H7 (cell line): Measurements from ENCODE around the gene TNXB. TPM values are rescaled to one million over a fixed set of nuclear protein-coding genes. Genes with fewer than 3 reads are reported as not detected.
"Not testable (repeated sequence)": the region's sequence is repeated elsewhere in the genome, so short reads cannot be mapped to it uniquely, and the experiment has no call there.

ENCODE experiments used
- DNase-seq: peaks from one replicate; pipeline ENCODE4 v3.0.0; 2012
- H3K27me3 ChIP-seq: 2 replicates; pipeline ENCODE4 v1.6.0; 2011; ENCODE audit warnings: mild to moderate bottlenecking, low read length; ENCODE audit not compliant: control insufficient read depth, insufficient read depth
- H3K36me3 ChIP-seq: replicated peaks from 2 replicates; pipeline ENCODE4 v1.5.1; 2011; ENCODE audit warnings: low read length; ENCODE audit not compliant: control insufficient read depth, insufficient read depth
- H3K4me3 ChIP-seq: 2 replicates; pipeline ENCODE4 v1.5.1; 2011; ENCODE audit warnings: low read depth, mild to moderate bottlenecking, control low read depth, low read length, moderate library complexity; ENCODE audit not compliant: insufficient read depth
- total RNA-seq: library from RNA; depleted of rRNA; stranded (reverse); fragments of >200 nt; shearing (Covaris generic); gene quantifications from 2 replicates; pipeline ENCODE4 v1.2.3, GENCODE V29; 2014

TNXB gene
- total RNA-seq, 1 experiment from 2014 or later, result 4.4 TPM

DNA sequence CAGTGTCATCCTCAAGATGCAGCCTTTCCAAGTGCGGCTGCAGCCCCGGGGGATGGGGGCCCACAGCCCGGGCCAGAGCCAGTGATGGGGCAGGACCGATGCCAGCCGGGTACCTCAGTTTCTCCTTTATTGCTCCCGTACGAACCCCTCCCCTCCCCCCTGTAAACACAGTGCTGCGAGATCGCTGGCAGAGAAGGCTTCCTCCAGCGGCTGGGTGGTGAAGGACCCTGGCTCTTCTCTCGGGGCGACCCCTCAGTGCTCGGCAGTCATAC lies 68.2 kb downstream of the TNXB start:
- not testable (repeated sequence) for H3K4me3 ChIP-seq, H3K27me3 ChIP-seq, DNase-seq, H3K36me3 ChIP-seq

DNA sequence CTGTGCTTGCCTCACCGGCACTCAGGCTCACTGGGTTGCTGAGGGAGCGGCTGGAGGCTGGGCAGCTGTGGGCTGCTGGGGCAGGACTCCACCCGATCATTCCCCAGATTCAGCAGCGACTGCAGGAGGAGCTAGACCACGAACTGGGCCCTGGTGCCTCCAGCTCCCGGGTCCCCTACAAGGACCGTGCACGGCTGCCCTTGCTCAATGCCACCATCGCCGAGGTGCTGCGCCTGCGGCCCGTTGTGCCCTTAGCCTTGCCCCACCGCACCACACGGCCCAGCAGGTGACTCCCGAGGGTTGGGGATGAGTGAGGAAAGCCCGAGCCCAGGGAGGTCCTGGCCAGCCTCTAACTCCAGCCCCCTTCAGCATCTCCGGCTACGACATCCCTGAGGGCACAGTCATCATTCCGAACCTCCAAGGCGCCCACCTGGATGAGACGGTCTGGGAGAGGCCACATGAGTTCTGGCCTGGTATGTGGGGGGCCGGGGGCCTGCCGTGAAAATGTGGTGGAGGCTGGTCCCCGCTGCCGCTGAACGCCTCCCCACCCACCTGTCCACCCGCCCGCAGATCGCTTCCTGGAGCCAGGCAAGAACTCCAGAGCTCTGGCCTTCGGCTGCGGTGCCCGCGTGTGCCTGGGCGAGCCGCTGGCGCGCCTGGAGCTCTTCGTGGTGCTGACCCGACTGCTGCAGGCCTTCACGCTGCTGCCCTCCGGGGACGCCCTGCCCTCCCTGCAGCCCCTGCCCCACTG lies 68.7 kb downstream of the TNXB start:
- H3K36me3 ChIP-seq, H3K27me3 ChIP-seq, DNase-seq, H3K4me3 ChIP-seq: not testable (repeated sequence)

GRCh38 chr6:32039321-32040274 lies 69.5 kb downstream of the TNXB start:
- DNase-seq, H3K4me3 ChIP-seq, H3K27me3 ChIP-seq, H3K36me3 ChIP-seq: not testable (repeated sequence)

DNA sequence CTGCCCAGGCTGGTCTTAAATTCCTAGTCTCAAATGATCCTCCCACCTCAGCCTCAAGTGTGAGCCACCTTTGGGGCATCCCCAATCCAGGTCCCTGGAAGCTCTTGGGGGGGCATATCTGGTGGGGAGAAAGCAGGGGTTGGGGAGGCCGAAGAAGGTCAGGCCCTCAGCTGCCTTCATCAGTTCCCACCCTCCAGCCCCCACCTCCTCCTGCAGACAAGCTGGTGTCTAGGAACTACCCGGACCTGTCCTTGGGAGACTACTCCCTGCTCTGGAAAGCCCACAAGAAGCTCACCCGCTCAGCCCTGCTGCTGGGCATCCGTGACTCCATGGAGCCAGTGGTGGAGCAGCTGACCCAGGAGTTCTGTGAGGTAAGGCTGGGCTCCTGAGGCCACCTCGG lies 70.3 kb downstream of the TNXB start:
- H3K27me3 ChIP-seq, H3K36me3 ChIP-seq, H3K4me3 ChIP-seq, DNase-seq: not testable (repeated sequence)

DNA sequence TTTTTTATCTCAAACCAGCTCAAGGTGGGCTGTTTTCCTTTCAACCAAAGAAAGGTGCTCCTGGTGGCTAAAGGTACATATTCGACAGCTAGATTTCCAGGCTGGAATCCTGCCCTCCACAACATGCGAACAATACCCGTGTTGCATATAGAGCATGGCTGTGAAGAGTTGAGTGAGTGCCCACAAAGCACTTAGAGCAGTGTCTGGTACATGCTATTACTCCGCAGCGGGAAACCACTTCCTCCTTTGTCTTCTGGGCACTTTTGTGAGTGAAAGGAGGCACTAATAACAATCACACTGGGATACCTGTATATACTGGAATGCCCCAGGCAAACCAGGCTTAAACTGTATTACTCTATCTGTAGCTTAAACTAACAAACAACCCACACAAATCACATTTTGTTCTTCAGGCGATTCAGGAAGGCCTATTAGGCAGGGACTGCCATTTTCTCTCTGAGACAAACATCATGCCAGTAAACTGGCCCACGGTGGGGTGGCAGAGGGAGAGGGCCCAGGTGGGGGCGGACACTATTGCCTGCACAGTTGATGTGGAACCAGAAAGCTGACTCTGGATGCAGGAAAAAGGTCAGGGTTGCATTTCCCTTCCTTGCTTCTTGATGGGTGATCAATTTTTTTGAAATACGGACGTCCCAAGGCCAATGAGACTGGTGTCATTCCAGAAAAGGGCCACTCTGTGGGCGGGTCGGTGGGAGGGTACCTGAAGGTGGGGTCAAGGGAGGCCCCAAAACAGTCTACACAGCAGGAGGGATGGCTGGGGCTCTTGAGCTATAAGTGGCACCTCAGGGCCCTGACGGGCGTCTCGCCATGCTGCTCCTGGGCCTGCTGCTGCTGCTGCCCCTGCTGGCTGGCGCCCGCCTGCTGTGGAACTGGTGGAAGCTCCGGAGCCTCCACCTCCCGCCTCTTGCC lies 71.3 kb downstream of the TNXB start, which contains the start of gene CYP21A2:
CYP21A2 (plus strand) TSS at position 818 of the 927 bp plus-strand sequence; CDS start at position 826, 8 bp downstream.
- DNase-seq, H3K4me3 ChIP-seq, H3K36me3 ChIP-seq: not testable (repeated sequence)

GRCh38 chr6:32037136-32037535 lies 72.0 kb downstream of the TNXB start:
- not testable (repeated sequence) for H3K36me3 ChIP-seq, DNase-seq, H3K4me3 ChIP-seq, H3K27me3 ChIP-seq

More for the DNA sequence above, 71.3 kb downstream of the TNXB start, which contains the start of gene CYP21A2:
- not testable (repeated sequence) for H3K27me3 ChIP-seq

- not testable (repeated sequence) for H3K4me3 ChIP-seq, H3K27me3 ChIP-seq, DNase-seq, H3K36me3 ChIP-seq
Observed at GRCh38 chr6:32035283-32036013, 73.7 kb downstream of the TNXB start.

GRCh38 chr6:32029553-32029952 lies 79.6 kb downstream of the TNXB start:
- not testable (repeated sequence) for H3K36me3 ChIP-seq, DNase-seq, H3K4me3 ChIP-seq, H3K27me3 ChIP-seq

GRCh38 chr6:32028631-32029030 lies 80.5 kb downstream of the TNXB start:
- not testable (repeated sequence) for H3K27me3 ChIP-seq, H3K4me3 ChIP-seq, H3K36me3 ChIP-seq, DNase-seq

DNA sequence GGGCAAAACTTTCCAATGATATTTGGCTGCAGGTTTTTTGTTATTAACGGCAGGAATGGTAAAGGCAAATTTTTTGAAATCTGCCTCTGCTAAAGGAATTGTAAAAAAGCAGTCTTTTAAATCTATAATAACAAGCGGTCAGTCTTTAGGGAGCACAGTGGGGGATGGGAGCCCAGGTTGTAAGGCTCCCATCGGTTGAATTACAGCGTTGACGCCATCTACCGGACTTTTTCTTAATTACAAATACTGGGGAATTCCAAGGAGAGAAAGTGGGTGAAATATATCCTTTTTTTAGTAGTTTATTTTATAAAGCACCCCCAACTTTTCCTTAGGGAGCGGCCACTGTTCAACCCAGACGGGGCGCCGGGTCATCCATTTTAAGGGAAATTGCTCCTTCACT lies 87.0 kb downstream of the TNXB start:
- not testable (repeated sequence) for H3K4me3 ChIP-seq, H3K36me3 ChIP-seq, DNase-seq

DNA sequence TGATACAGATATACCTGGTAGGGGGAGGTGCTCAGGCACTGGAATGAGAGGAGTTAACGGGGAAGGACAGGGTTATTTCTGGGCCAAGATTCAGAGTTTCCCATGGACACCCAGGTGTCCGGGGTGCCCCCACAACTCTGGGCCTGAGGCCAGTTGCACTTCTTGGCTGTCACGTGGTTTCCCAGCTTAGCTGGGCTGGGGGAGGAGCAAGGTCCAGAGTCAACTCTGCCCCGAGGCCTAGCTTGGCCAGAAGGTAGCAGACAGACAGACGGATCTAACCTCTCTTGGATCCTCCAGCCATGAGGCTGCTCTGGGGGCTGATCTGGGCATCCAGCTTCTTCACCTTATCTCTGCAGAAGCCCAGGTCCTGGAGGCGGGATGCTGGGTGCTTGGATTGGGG lies 94.6 kb downstream of the TNXB start, which contains the start of gene C4B:
C4B (plus strand) TSS at position 249 of the 400 bp plus-strand sequence; CDS start at position 300, 51 bp downstream.
- not testable (repeated sequence) for H3K27me3 ChIP-seq, H3K4me3 ChIP-seq, H3K36me3 ChIP-seq, DNase-seq

More for the DNA sequence above, 87.0 kb downstream of the TNXB start:
- H3K27me3 ChIP-seq, result not testable (repeated sequence)

DNA sequence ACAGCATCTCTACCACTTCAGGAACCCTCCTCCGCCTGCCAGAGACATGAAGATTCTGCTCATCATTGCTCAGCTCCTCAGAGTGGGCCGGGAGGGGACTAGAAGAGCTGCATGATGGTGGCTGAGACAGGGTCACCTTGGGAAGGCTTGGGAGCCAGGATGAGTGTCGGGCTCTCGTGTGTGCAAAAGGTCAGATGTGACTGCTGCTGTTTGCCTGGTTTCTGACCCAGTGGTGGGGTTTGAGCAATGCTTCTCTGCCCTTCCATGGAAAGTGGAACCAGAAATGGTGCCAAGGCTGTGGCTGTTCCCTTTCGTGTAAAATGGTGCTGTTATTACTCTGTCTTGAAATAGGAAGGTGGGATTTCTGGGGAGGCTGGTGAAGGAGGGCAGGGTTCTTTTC lies 95.4 kb downstream of the TNXB start:
- not testable (repeated sequence) for H3K4me3 ChIP-seq, H3K36me3 ChIP-seq, DNase-seq, H3K27me3 ChIP-seq

DNA sequence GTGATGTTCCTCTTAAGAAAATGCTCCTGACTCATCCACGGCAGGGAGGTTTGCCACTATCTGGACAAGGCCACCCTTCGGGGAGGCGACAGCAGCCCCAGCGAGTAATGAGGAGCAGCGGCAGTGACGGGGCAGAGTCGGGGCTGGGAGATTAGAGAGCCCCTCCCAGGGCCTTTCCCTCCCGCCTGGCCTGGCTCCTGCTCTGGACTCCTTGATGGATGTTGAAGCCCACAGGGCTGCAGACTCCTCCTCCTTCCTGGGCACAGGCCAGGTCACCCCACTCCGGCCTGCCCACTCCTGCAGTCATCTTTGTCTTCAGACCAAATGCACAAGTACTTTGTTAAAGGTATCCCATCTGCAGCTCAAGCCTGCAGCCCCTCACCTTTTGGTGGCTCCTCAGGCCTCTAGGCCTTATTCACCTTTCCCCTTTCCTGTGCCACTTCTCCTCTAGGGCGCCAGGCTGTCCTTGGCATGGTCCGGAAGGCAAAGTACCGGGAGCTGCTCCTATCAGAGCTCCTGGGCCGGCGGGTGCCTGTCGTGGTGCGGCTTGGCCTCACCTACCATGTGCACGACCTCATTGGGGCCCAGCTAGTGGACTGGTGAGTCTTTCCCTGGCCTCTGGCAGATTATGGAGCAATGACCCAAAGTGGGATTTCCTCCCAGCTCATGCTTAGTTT lies 96.1 kb downstream of the TNXB start:
- not testable (repeated sequence) for DNase-seq, H3K4me3 ChIP-seq, H3K36me3 ChIP-seq, H3K27me3 ChIP-seq
